DOHH2 (cell line): ENCODE measurements around the gene SLC4A2.

Experiments used
- H3F3A ChIP-seq: fragments of 200-600 bp; sonication (generic), shearing (Covaris generic); 2 replicates; pipeline ENCODE4 v1.6.0; 2016; ENCODE audit warnings: antibody characterized with exemption, mild to moderate bottlenecking; ENCODE audit not compliant: control insufficient read depth, insufficient read depth
- H3K27ac ChIP-seq: fragments of 200-600 bp; sonication (generic); 2 replicates; pipeline ENCODE4 v1.5.1; 2014; ENCODE audit warnings: low read depth, mild to moderate bottlenecking, low read length, moderate library complexity
- H3K27me3 ChIP-seq: fragments of 200-600 bp; sonication (generic); 2 replicates; pipeline ENCODE4 v1.6.1; 2014; ENCODE audit warnings: mild to moderate bottlenecking, low read length, mixed read lengths; ENCODE audit not compliant: control insufficient read depth
- H3K36me3 ChIP-seq: fragments of 200-600 bp; sonication (generic); 2 replicates; pipeline ENCODE4 v1.6.1; 2014; ENCODE audit warnings: mild to moderate bottlenecking, low read length, moderate library complexity, mixed read lengths; ENCODE audit not compliant: control insufficient read depth
- H3K4me1 ChIP-seq: fragments of 200-600 bp; sonication (generic); 2 replicates; pipeline ENCODE4 v1.6.1; 2014; ENCODE audit warnings: mild to moderate bottlenecking, low read length, mixed read lengths; ENCODE audit not compliant: control insufficient read depth
- H3K4me2 ChIP-seq: fragments of 200-600 bp; sonication (generic); 2 replicates; pipeline ENCODE4 v1.6.0; 2014; ENCODE audit warnings: mild to moderate bottlenecking, low read length, moderate library complexity
- H3K4me3 ChIP-seq: fragments of 200-600 bp; sonication (generic); 2 replicates; pipeline ENCODE4 v1.5.1; 2014; ENCODE audit warnings: mild to moderate bottlenecking, low read length, mixed read lengths
- H3K79me2 ChIP-seq: fragments of 200-600 bp; sonication (generic); 2 replicates; pipeline ENCODE4 v1.6.1; 2014; ENCODE audit warnings: mild to moderate bottlenecking, low read length, mixed read lengths; ENCODE audit not compliant: control insufficient read depth
- H3K9me2 ChIP-seq: fragments of 200-600 bp; sonication (generic); replicated peaks from 2 replicates; pipeline ENCODE4 v1.6.1; 2014; ENCODE audit warnings: mild to moderate bottlenecking, low read length, mixed read lengths; ENCODE audit not compliant: control insufficient read depth
- H3K9me3 ChIP-seq: fragments of 200-600 bp; sonication (generic); 2 replicates; pipeline ENCODE4 v1.6.1; 2014; ENCODE audit warnings: antibody characterized with exemption, low read length, mixed read lengths; ENCODE audit not compliant: control insufficient read depth, insufficient read depth
- H4K20me1 ChIP-seq: fragments of 200-600 bp; sonication (generic); 2 replicates; pipeline ENCODE4 v1.6.0; 2014; ENCODE audit warnings: low read depth, mild to moderate bottlenecking, antibody characterized with exemption, low read length, moderate library complexity; ENCODE audit not compliant: control insufficient read depth, insufficient read depth
- CTCF ChIP-seq: fragments of 200-600 bp; sonication (generic); IDR thresholded peaks from one replicate; pipeline ENCODE4 v1.5.1; 2014; ENCODE audit warnings: antibody characterized with exemption, mild to moderate bottlenecking, low read depth, low read length; ENCODE audit not compliant: poor library complexity, severe bottlenecking
- EZH2phosphoT487 ChIP-seq: fragments of 200-600 bp; sonication (generic); IDR thresholded peaks from 2 replicates; pipeline ENCODE4 v1.6.1; 2017; ENCODE audit warnings: borderline replicate concordance, mild to moderate bottlenecking, antibody characterized with exemption, low read length, moderate library complexity, mixed read lengths

The SLC4A2 gene

GRCh38 chr7:151020231-151020630 is 39.2 kb upstream of the SLC4A2 start:
- Histone ChIP-seq H3K9me2 (no peaks in the 10 kb centered on the region), H3K4me2 (no peak overlapping the region), H3K4me3 (no peak overlapping the region), H3K36me3 (no peaks in the 10 kb centered on the region), H4K20me1 (no peaks in the 10 kb centered on the region), H3K79me2 (no peaks in the 10 kb centered on the region), H3F3A (no peaks in the 10 kb centered on the region), H3K27ac (no peak overlapping the region), H3K27me3 (peaks cover 23% of the 10 kb centered on the region), H3K9me3 (no peaks in the 10 kb centered on the region), H3K4me1 (peaks cover 20% of the 10 kb centered on the region)
- TF ChIP-seq CTCF, result no peak
- no peak for TF ChIP-seq EZH2phosphoT487

GRCh38 chr7:151023232-151023631 is 36.2 kb upstream of the SLC4A2 start:
- H4K20me1 ChIP-seq, result no peaks in the 10 kb centered on the region
- no peaks in the 10 kb centered on the region for H3K79me2 ChIP-seq
- H3F3A ChIP-seq, result no peaks in the 10 kb centered on the region
- H3K4me2 ChIP-seq, result no peak overlapping the region
- H3K4me1 ChIP-seq, result peaks cover 12% of the 10 kb centered on the region
- H3K9me3 ChIP-seq, result no peaks in the 10 kb centered on the region
- no peak overlapping the region for H3K4me3 ChIP-seq
- no peak overlapping the region for H3K27ac ChIP-seq
- H3K36me3 ChIP-seq, result no peaks in the 10 kb centered on the region
- H3K9me2 ChIP-seq, result no peaks in the 10 kb centered on the region
- H3K27me3 ChIP-seq, result peaks cover 23% of the 10 kb centered on the region
- TF ChIP-seq CTCF, result no peak
- no peak for TF ChIP-seq EZH2phosphoT487

GRCh38 chr7:151024435-151025056 is 34.8 kb upstream of the SLC4A2 start, which contains the start of gene ATG9B:
Gene ATG9B (minus strand): TSS chr7:151024494. CDS start chr7:151024423, 71 bp downstream.
- Histone ChIP-seq H3K36me3 (no peaks in the 10 kb centered on the region; the same call in 1 of the 2 replicates), H3K4me3 (no peak within 1 kb of the TSS), H3K4me1 (peaks cover 17% of the 10 kb centered on the region), H3K79me2 (peaks cover 13% of the 10 kb centered on the region), H3K27me3 (peaks cover 20% of the 10 kb centered on the region), H4K20me1 (no peaks in the 10 kb centered on the region), H3K27ac (no peak within 1 kb of the TSS), H3F3A (no peaks in the 10 kb centered on the region), H3K4me2 (no peak within 1 kb of the TSS), H3K9me3 (no peaks in the 10 kb centered on the region), H3K9me2 (no peaks in the 10 kb centered on the region)
- TF ChIP-seq CTCF (no peak), EZH2phosphoT487 (no peak)
